Brain microvascular endothelial cell (primary cell): Measurements from ENCODE around the gene FA2H.

Experiments
- DNase-seq: peaks from one replicate; pipeline ENCODE4 v3.0.0-alpha.2; 2020
- H3K27ac ChIP-seq: fragments of 250-450 bp; sonication (Bioruptor Pico); 2 replicates; pipeline ENCODE4 v1.5.1; 2020; ENCODE audit warnings: mild to moderate bottlenecking, moderate library complexity
- H3K27me3 ChIP-seq: fragments of 250-450 bp; sonication (Bioruptor Pico); replicated peaks from 2 replicates; pipeline ENCODE4 v1.5.1; 2020; ENCODE audit warnings: mild to moderate bottlenecking
- H3K36me3 ChIP-seq: fragments of 250-450 bp; sonication (Bioruptor Pico); replicated peaks from 2 replicates; pipeline ENCODE4 v1.5.1; 2020; ENCODE audit warnings: mild to moderate bottlenecking
- H3K4me3 ChIP-seq: 2 replicates; pipeline ENCODE4 v1.5.1; 2011; ENCODE audit warnings: low read depth, mild to moderate bottlenecking, control low read depth, low read length, moderate library complexity
- CTCF ChIP-seq: IDR thresholded peaks from 2 replicates; pipeline ENCODE4 v1.5.1; 2011; ENCODE audit warnings: low read depth, mild to moderate bottlenecking, moderate library complexity, low read length, control low read depth, inconsistent platforms; ENCODE audit errors: missing control alignments
- in situ Hi-C: cut with HindIII; loops from 2 replicates; pipeline ENCODE4 v1.10.0; 2017; ENCODE audit warnings: low sequenced_read_pairs, low pct_ligation_motif_present

FA2H gene

GRCh38 chr16:74771656-74772315, 2.8 kb downstream of the FA2H start:
- H3K27ac ChIP-seq, result no peak overlapping the region
- H3K4me3 ChIP-seq, result no peak overlapping the region
- in situ Hi-C loops, result no loop called here
- no peaks in the 10 kb centered on the region for H3K36me3 ChIP-seq
- peaks cover 12% of the 10 kb centered on the region for H3K27me3 ChIP-seq
- TF ChIP-seq CTCF, result no peak
- DNase-seq, result no peak

GRCh38 chr16:74770831-74771526, 3.6 kb downstream of the FA2H start:
- H3K36me3 ChIP-seq, result no peaks in the 10 kb centered on the region

GRCh38 chr16:74769586-74770190, 4.9 kb downstream of the FA2H start:
- Histone ChIP-seq H3K36me3 (no peaks in the 10 kb centered on the region), H3K4me3 (no peak overlapping the region), H3K27me3 (peaks cover 8% of the 10 kb centered on the region), H3K27ac (no peak overlapping the region)
- no peak for DNase-seq
- in situ Hi-C loops, result no loop called here
- TF ChIP-seq CTCF, result no peak

More at GRCh38 chr16:74770831-74771526, 3.6 kb downstream of the FA2H start:
- no peak for DNase-seq
- Histone ChIP-seq H3K27me3 (peaks cover 12% of the 10 kb centered on the region), H3K27ac (no peak overlapping the region), H3K4me3 (no peak overlapping the region)
- in situ Hi-C loops, result no loop called here
- no peak for TF ChIP-seq CTCF

- H3K27me3 ChIP-seq, result no peaks in the 10 kb centered on the region
- no peak overlapping the region for H3K4me3 ChIP-seq
- in situ Hi-C loops, result no loop called here
- TF ChIP-seq CTCF, result no peak
- no peak for DNase-seq
- H3K36me3 ChIP-seq, result no peaks in the 10 kb centered on the region
- H3K27ac ChIP-seq, result no peak overlapping the region
Observed at GRCh38 chr16:74768239-74768638, 6.4 kb downstream of the FA2H start.

- no peak for TF ChIP-seq CTCF
- Histone ChIP-seq H3K4me3 (no peak overlapping the region), H3K27ac (no peak overlapping the region), H3K27me3 (no peaks in the 10 kb centered on the region), H3K36me3 (no peaks in the 10 kb centered on the region)
- in situ Hi-C loops, result no loop called here
- DNase-seq, result no peak
Observed at GRCh38 chr16:74767749-74768148, 6.9 kb downstream of the FA2H start.
